Myometrial cell (primary cell): Measurements from ENCODE around the gene CLDN22. TPM values are rescaled to one million over a fixed set of nuclear protein-coding genes. Genes with fewer than 3 reads are reported as not detected.

Experiments used
- total RNA-seq: library from RNA; depleted of rRNA; stranded (reverse); fragments of >200 nt; gene quantifications from 2 replicates; pipeline ENCODE4 v1.2.3, GENCODE V29; 2015

Gene CLDN22
- not detected in 2 replicates for total RNA-seq

GRCh38 chr4:183320211-183321059 lies at the start of gene CLDN22:
Gene CLDN22 (minus strand): TSS chr4:183320276. CDS start chr4:183320218, 58 bp downstream.

GRCh38 chr4:183322326-183322725 lies 2.2 kb upstream of the CLDN22 start, which contains the start of gene CLDN24:
Gene CLDN24 (minus strand): TSS chr4:183322426. CDS start chr4:183322426, 0 bp downstream.

Other genes with a start within 250 kb of the CLDN22 start
- 15.6 and 19.0 TPM in 2 replicates for gene WWC2, start 221.0 kb downstream of the CLDN22 start, total RNA-seq
- gene CLDN24, start 2.1 kb upstream of the CLDN22 start, total RNA-seq, result not detected in 2 replicates
- gene CDKN2AIP, start 124.4 kb upstream of the CLDN22 start, total RNA-seq, result 9.8 and 13.5 TPM in 2 replicates
- gene ING2, start 184.8 kb upstream of the CLDN22 start, total RNA-seq, result 3.5 and 8.2 TPM in 2 replicates